K562 (cell line): ENCODE measurements around the gene ELF2. TPM values are rescaled to one million over a fixed set of nuclear protein-coding genes. Genes with fewer than 3 reads are reported as not detected.

ENCODE experiments used
- BCL6 ChIP-seq: fragments of 250-450 bp; sonication (Bioruptor Pico); IDR thresholded peaks from 2 replicates; pipeline ENCODE4 v1.4.0; 2020
- C11orf30 ChIP-seq: fragments of 450-650 bp; IDR thresholded peaks from 2 replicates; pipeline ENCODE4 v1.6.1; 2016; ENCODE audit warnings: low read depth, mild to moderate bottlenecking
- ETV1 ChIP-seq: fragments of 450-650 bp; conservative IDR thresholded peaks from 2 replicates; pipeline ENCODE4 v1.6.1; 2016; ENCODE audit warnings: missing genetic modification characterization, control low read depth, low read depth, missing compliant biosample characterization
- HDAC2 ChIP-seq: fragments of 450-650 bp; IDR thresholded peaks from 2 replicates; pipeline ENCODE4 v1.6.1; 2016; ENCODE audit warnings: mild to moderate bottlenecking
- HDAC6 ChIP-seq: IDR thresholded peaks from 2 replicates; pipeline ENCODE4 v1.6.1; 2012; ENCODE audit warnings: low read depth, mild to moderate bottlenecking, control low read depth, inconsistent platforms, low read length, moderate library complexity
- IFI16 ChIP-seq: fragments of 250-450 bp; sonication (Bioruptor Pico); IDR thresholded peaks from 2 replicates; pipeline ENCODE4 v2.1.2; 2022; ENCODE audit warnings: mild to moderate bottlenecking, inconsistent platforms
- PHB2 ChIP-seq: fragments of 450-650 bp; IDR thresholded peaks from 2 replicates; pipeline ENCODE4 v1.6.1; 2017; ENCODE audit warnings: low read depth
- SIN3A ChIP-seq, 2 experiments: fragments of 150-350 bp in 1 of 2; IDR thresholded peaks; 2 replicates each; pipeline ENCODE4 v1.6.1; 2011 to 2016; ENCODE audit warnings: borderline replicate concordance in 2 of 2, low read depth in 2 of 2, low read length in 2 of 2, mild to moderate bottlenecking in 2 of 2, moderate library complexity in 2 of 2; ENCODE audit not compliant: control insufficient read depth in 1 of 2
- YY1 ChIP-seq, 3 experiments: IDR thresholded peaks; 2 replicates each; pipeline ENCODE4 v1.6.1; 2011; ENCODE audit warnings: low read length in 2 of 3, mild to moderate bottlenecking in 2 of 3, moderate library complexity in 2 of 3, borderline replicate concordance in 1 of 3, control low read depth in 1 of 3, low read depth in 1 of 3; ENCODE audit not compliant: insufficient read depth in 3 of 3, insufficient replicate concordance in 2 of 3, control insufficient read depth in 1 of 3, insufficient read length in 1 of 3; ENCODE audit errors: extremely low read depth in 1 of 3
- polyA plus RNA-seq, 8 experiments: library from polyadenylated mRNA; depleted of rRNA in 4 of 8; stranded (reverse) in 5 of 8; unstranded in 3 of 8; fragments of >200 nt; fragmentation: Nextera tagmentation in 2 of 8; fragmentation: Illumina TruSeq in 1 of 8; extraction: Ambion mirVana in 2 of 8; extraction: Trizol in 1 of 8; gene quantifications; 2 replicates each; pipeline versions ENCODE4 v1.2.1 to v1.2.3, GENCODE V29; 2011 to 2014; ENCODE audit warnings: inconsistent platforms in 1 of 8, missing spikeins in 1 of 8
- total RNA-seq, 7 experiments: library from RNA; depleted of rRNA in 6 of 7; stranded (reverse); fragments of >200 nt in 6 of 7; fragmentation: Illumina TruSeq in 2 of 7; extraction: Trizol in 2 of 7; gene quantifications; 2 replicates each; pipeline versions ENCODE4 v1.2.1 to v1.2.3, GENCODE V29; 2011 to 2021; ENCODE audit warnings: low replicate concordance in 1 of 7
- TF ChIP-seq, protein P1 (sequence below), 2 experiments: fragments of 450-650 bp; IDR thresholded peaks; 2 replicates each; pipeline ENCODE4 v1.6.1; 2018; ENCODE audit warnings: mild to moderate bottlenecking in 2 of 2, low read depth in 1 of 2; ENCODE audit not compliant: partially characterized antibody in 2 of 2
- TF ChIP-seq, protein P2 (sequence below): IDR thresholded peaks from 3 replicates; pipeline ENCODE4 v1.6.1; 2011; ENCODE audit warnings: borderline replicate concordance, mild to moderate bottlenecking; ENCODE audit not compliant: insufficient read length, insufficient read depth
- TF ChIP-seq, protein P3 (sequence below): fragments of 250-450 bp; sonication (Bioruptor Pico); IDR thresholded peaks from 2 replicates; pipeline ENCODE4 v1.4.0; 2020; ENCODE audit warnings: mild to moderate bottlenecking, moderate library complexity
- TF ChIP-seq, protein P4 (sequence below): sonication (generic); formaldehyde crosslinking; IDR thresholded peaks from 2 replicates; pipeline ENCODE4 v1.4.0; 2020; ENCODE audit warnings: mild to moderate bottlenecking, missing genetic modification reagents
- TF ChIP-seq, protein P5 (sequence below): sonication (generic); formaldehyde crosslinking; IDR thresholded peaks from 2 replicates; pipeline ENCODE4 v1.8.0; 2022; ENCODE audit warnings: missing genetic modification reagents, mild to moderate bottlenecking, borderline replicate concordance
- TF ChIP-seq, protein P6 (sequence below): fragments of 250-450 bp; sonication (Bioruptor Pico); IDR thresholded peaks from 2 replicates; pipeline ENCODE4 v1.8.0; 2021; ENCODE audit warnings: moderate library complexity, mild to moderate bottlenecking, inconsistent platforms

The ELF2 gene
- total and polyA plus RNA-seq, 9 of the 15 experiments (the other 6 are each of a cell fraction or from before 2014, with no cell fraction given), result 9.4 to 58.7 (median 41.6) TPM

DNA sequence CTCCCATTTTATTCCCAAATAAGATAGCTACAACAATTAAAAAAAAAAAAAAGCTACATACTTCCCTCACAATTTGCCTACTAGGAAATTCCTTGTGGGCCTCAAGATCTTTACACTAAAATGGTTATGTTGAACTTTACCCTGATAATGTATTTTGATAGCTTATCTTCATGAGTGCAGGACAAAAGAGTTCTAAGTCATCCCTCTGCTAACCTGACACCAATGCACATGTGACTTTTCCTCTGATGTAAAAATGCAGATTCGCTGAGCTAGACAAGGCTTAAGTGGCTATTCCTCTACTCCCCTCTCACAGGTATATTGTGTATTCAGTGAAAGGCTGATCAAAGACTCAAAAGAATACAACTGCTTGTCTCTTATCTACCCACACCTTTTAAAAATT is 22.5 kb downstream of the ELF2 start (continued):
- TF ChIP-seq, protein P1, sequence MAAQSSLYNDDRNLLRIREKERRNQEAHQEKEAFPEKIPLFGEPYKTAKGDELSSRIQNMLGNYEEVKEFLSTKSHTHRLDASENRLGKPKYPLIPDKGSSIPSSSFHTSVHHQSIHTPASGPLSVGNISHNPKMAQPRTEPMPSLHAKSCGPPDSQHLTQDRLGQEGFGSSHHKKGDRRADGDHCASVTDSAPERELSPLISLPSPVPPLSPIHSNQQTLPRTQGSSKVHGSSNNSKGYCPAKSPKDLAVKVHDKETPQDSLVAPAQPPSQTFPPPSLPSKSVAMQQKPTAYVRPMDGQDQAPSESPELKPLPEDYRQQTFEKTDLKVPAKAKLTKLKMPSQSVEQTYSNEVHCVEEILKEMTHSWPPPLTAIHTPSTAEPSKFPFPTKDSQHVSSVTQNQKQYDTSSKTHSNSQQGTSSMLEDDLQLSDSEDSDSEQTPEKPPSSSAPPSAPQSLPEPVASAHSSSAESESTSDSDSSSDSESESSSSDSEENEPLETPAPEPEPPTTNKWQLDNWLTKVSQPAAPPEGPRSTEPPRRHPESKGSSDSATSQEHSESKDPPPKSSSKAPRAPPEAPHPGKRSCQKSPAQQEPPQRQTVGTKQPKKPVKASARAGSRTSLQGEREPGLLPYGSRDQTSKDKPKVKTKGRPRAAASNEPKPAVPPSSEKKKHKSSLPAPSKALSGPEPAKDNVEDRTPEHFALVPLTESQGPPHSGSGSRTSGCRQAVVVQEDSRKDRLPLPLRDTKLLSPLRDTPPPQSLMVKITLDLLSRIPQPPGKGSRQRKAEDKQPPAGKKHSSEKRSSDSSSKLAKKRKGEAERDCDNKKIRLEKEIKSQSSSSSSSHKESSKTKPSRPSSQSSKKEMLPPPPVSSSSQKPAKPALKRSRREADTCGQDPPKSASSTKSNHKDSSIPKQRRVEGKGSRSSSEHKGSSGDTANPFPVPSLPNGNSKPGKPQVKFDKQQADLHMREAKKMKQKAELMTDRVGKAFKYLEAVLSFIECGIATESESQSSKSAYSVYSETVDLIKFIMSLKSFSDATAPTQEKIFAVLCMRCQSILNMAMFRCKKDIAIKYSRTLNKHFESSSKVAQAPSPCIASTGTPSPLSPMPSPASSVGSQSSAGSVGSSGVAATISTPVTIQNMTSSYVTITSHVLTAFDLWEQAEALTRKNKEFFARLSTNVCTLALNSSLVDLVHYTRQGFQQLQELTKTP (IDR thresholded peaks at IDR 0.05; ENCODE audit: low read depth in 1 of 2, partially characterized antibody in 2 of 2), result peak in 1 of 2 experiments; percentile 64
- TF ChIP-seq C11orf30, result peak; percentile 70; the same call in 1 of the 2 replicates
- no peak for TF ChIP-seq ETV1
- no peak for TF ChIP-seq IFI16
- no peak for TF ChIP-seq YY1 (IDR thresholded peaks at IDR 0.05; ENCODE audit: borderline replicate concordance in 1 of 3, control insufficient read depth in 1 of 3, extremely low read depth in 1 of 3, insufficient read depth in 3 of 3, insufficient read length in 1 of 3, insufficient replicate concordance in 2 of 3, low read depth in 1 of 3, low read length in 2 of 3)
- TF ChIP-seq SIN3A (IDR thresholded peaks at IDR 0.05; ENCODE audit: borderline replicate concordance in 2 of 2, control insufficient read depth in 1 of 2, low read depth in 2 of 2, low read length in 2 of 2), result no peak
- TF ChIP-seq, protein P2, sequence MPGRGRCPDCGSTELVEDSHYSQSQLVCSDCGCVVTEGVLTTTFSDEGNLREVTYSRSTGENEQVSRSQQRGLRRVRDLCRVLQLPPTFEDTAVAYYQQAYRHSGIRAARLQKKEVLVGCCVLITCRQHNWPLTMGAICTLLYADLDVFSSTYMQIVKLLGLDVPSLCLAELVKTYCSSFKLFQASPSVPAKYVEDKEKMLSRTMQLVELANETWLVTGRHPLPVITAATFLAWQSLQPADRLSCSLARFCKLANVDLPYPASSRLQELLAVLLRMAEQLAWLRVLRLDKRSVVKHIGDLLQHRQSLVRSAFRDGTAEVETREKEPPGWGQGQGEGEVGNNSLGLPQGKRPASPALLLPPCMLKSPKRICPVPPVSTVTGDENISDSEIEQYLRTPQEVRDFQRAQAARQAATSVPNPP, result no peak
- no peak for TF ChIP-seq BCL6 (CRISPR knock-in tag)
- no peak for TF ChIP-seq PHB2
- TF ChIP-seq, protein P3, sequence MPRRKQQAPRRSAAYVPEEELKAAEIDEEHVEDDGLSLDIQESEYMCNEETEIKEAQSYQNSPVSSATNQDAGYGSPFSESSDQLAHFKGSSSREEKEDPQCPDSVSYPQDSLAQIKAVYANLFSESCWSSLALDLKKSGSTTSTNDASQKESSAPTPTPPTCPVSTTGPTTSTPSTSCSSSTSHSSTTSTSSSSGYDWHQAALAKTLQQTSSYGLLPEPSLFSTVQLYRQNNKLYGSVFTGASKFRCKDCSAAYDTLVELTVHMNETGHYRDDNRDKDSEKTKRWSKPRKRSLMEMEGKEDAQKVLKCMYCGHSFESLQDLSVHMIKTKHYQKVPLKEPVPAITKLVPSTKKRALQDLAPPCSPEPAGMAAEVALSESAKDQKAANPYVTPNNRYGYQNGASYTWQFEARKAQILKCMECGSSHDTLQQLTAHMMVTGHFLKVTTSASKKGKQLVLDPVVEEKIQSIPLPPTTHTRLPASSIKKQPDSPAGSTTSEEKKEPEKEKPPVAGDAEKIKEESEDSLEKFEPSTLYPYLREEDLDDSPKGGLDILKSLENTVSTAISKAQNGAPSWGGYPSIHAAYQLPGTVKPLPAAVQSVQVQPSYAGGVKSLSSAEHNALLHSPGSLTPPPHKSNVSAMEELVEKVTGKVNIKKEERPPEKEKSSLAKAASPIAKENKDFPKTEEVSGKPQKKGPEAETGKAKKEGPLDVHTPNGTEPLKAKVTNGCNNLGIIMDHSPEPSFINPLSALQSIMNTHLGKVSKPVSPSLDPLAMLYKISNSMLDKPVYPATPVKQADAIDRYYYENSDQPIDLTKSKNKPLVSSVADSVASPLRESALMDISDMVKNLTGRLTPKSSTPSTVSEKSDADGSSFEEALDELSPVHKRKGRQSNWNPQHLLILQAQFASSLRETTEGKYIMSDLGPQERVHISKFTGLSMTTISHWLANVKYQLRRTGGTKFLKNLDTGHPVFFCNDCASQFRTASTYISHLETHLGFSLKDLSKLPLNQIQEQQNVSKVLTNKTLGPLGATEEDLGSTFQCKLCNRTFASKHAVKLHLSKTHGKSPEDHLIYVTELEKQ (CRISPR knock-in tag), result no peak
- TF ChIP-seq HDAC6, result no peak
- TF ChIP-seq, protein P4, sequence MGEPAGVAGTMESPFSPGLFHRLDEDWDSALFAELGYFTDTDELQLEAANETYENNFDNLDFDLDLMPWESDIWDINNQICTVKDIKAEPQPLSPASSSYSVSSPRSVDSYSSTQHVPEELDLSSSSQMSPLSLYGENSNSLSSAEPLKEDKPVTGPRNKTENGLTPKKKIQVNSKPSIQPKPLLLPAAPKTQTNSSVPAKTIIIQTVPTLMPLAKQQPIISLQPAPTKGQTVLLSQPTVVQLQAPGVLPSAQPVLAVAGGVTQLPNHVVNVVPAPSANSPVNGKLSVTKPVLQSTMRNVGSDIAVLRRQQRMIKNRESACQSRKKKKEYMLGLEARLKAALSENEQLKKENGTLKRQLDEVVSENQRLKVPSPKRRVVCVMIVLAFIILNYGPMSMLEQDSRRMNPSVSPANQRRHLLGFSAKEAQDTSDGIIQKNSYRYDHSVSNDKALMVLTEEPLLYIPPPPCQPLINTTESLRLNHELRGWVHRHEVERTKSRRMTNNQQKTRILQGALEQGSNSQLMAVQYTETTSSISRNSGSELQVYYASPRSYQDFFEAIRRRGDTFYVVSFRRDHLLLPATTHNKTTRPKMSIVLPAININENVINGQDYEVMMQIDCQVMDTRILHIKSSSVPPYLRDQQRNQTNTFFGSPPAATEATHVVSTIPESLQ (CRISPR knock-in tag), result no peak
- TF ChIP-seq, protein P5, sequence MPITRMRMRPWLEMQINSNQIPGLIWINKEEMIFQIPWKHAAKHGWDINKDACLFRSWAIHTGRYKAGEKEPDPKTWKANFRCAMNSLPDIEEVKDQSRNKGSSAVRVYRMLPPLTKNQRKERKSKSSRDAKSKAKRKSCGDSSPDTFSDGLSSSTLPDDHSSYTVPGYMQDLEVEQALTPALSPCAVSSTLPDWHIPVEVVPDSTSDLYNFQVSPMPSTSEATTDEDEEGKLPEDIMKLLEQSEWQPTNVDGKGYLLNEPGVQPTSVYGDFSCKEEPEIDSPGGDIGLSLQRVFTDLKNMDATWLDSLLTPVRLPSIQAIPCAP (CRISPR knock-in tag), result no peak
- TF ChIP-seq, protein P6, sequence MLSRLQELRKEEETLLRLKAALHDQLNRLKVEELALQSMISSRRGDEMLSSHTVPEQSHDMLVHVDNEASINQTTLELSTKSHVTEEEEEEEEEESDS (CRISPR knock-in tag), result no peak
- TF ChIP-seq HDAC2, result 0 out of 2 replicates have a peak, but pooled peaks have one; percentile 37
